B cell (primary cell): ENCODE data around the gene SLC47A2. TPM values are rescaled to one million over a fixed set of nuclear protein-coding genes. Genes with fewer than 3 reads are reported as not detected.

Experiments used
- ATAC-seq: fragments of 200-7000 bp; cut with Tn5 transposase; one replicate; pipeline ENCODE4 v1.10.0; 2021; ENCODE audit warnings: low read depth, mild to moderate bottlenecking, moderate number of reproducible peaks, moderate library complexity
- CTCF ChIA-PET: fragments of 350-600 bp; sonication (Branson Sonifier 250); formaldehyde crosslinking; loops from one replicate; lab custom pipeline; 2021; ENCODE audit warnings: antibody characterized with exemption, inconsistent platforms; lab: Charles Lee
- POLR2A ChIA-PET: fragments of 350-600 bp; sonication (Branson Sonifier 250); formaldehyde crosslinking; loops from one replicate; lab custom pipeline; 2021; ENCODE audit warnings: antibody characterized with exemption; lab: Charles Lee
- DNase-seq: peaks from one replicate; pipeline ENCODE4 v3.0.0; 2013
- H2AFZ ChIP-seq: 2 replicates; pipeline ENCODE4 v1.6.1; 2012; ENCODE audit warnings: mild to moderate bottlenecking, low read depth, low read length; ENCODE audit not compliant: insufficient read depth, poor library complexity, severe bottlenecking
- H3K27ac ChIP-seq, 2 donors: 1 replicate in 1 of 2; 2 replicates in 1 of 2; pipeline ENCODE4 v1.5.1; 2012 to 2013; ENCODE audit warnings: low read length in 2 of 2, mild to moderate bottlenecking in 2 of 2, moderate library complexity in 1 of 2
- H3K27me3 ChIP-seq, 4 experiments: fragments of 200-600 bp in 1 of 4; sonication (generic) in 1 of 4; replicated peaks in 1 of 4; 1 replicate in 2 of 4; 2 replicates in 2 of 4; pipeline versions ENCODE4 v1.6.1 to v1.7.0; 2013 to 2016; ENCODE audit warnings: low read length in 3 of 4, mild to moderate bottlenecking in 2 of 4, mixed read lengths in 1 of 4, moderate library complexity in 1 of 4; ENCODE audit not compliant: insufficient read depth in 4 of 4, control insufficient read depth in 3 of 4; ENCODE audit errors: control extremely low read depth in 1 of 4
- H3K36me3 ChIP-seq, 2 experiments: replicated peaks in 1 of 2; 1 replicate in 1 of 2; 2 replicates in 1 of 2; pipeline versions ENCODE4 v1.6.1 to v1.7.1; 2013; ENCODE audit warnings: low read length in 1 of 2; ENCODE audit not compliant: insufficient read depth in 2 of 2, control insufficient read depth in 1 of 2; ENCODE audit errors: control extremely low read depth in 1 of 2, extremely low read depth in 1 of 2
- H3K4me1 ChIP-seq, 2 donors: fragments of 200-600 bp in 1 of 2; sonication (generic) in 1 of 2; 1 replicate in 1 of 2; 2 replicates in 1 of 2; pipeline versions ENCODE4 v1.5.1 to v1.6.1; 2013 to 2017; ENCODE audit warnings: low read length in 2 of 2; ENCODE audit not compliant: control insufficient read depth in 2 of 2, insufficient read depth in 2 of 2
- H3K4me2 ChIP-seq: replicated peaks from 2 replicates; pipeline ENCODE3; 2012; ENCODE audit warnings: mild to moderate bottlenecking, low read depth, low read length; ENCODE audit not compliant: poor library complexity, severe bottlenecking
- H3K4me3 ChIP-seq, 5 experiments: fragments of 200-600 bp in 1 of 5; sonication (generic) in 1 of 5; 1 replicate in 3 of 5; 2 replicates in 2 of 5; pipeline versions ENCODE4 v1.5.1 to v1.7.0; 2011 to 2016; ENCODE audit warnings: low read length in 4 of 5, mild to moderate bottlenecking in 4 of 5, low read depth in 2 of 5, control low read depth in 1 of 5, moderate library complexity in 1 of 5; ENCODE audit not compliant: insufficient read depth in 1 of 5; ENCODE audit errors: control extremely low read depth in 1 of 5, extremely low read depth in 1 of 5
- H3K79me2 ChIP-seq: fragments of 200-600 bp; sonication (generic); one replicate; pipeline ENCODE4 v1.6.0; 2016; ENCODE audit warnings: low read length; ENCODE audit not compliant: control insufficient read depth, insufficient read depth
- H3K9ac ChIP-seq: fragments of 200-600 bp; sonication (generic); 2 replicates; pipeline ENCODE4 v1.6.1; 2017; ENCODE audit warnings: mild to moderate bottlenecking, low read length, moderate library complexity
- H3K9me3 ChIP-seq, 3 donors: one replicate each; pipeline versions ENCODE4 v1.6.1 to v1.7.1; 2013; ENCODE audit warnings: low read length in 2 of 3; ENCODE audit not compliant: control insufficient read depth in 2 of 3, insufficient read depth in 1 of 3; ENCODE audit errors: control extremely low read depth in 1 of 3
- H4K20me1 ChIP-seq: 2 replicates; pipeline ENCODE4 v1.6.0; 2012; ENCODE audit warnings: mild to moderate bottlenecking, low read length; ENCODE audit not compliant: insufficient read depth, control insufficient read depth, poor library complexity, severe bottlenecking
- H3K27ac Mint-ChIP-seq: one replicate; pipeline ENCODE4 v1.8.0; 2021; ENCODE audit warnings: mixed read lengths
- H3K27me3 Mint-ChIP-seq: one replicate; pipeline ENCODE4 v1.8.0; 2021; ENCODE audit warnings: mixed read lengths
- H3K4me1 Mint-ChIP-seq: one replicate; pipeline ENCODE4 v1.8.0; 2021; ENCODE audit warnings: mixed read lengths
- H3K4me3 Mint-ChIP-seq: one replicate; pipeline ENCODE4 v1.8.0; 2021; ENCODE audit warnings: mixed read lengths
- H3K9me3 Mint-ChIP-seq: one replicate; pipeline ENCODE4 v1.8.0; 2022; ENCODE audit warnings: mixed read lengths; ENCODE audit not compliant: insufficient read depth
- CTCF ChIP-seq: fragments of 200-600 bp; IDR thresholded peaks from one replicate; pipeline ENCODE4 v1.8.0; 2022; ENCODE audit warnings: antibody characterized with exemption, mild to moderate bottlenecking
- EZH2 ChIP-seq: IDR thresholded peaks from 2 replicates; pipeline ENCODE4 v1.6.1; 2012; ENCODE audit warnings: borderline replicate concordance, low read depth, mild to moderate bottlenecking, moderate library complexity, low read length; ENCODE audit not compliant: insufficient read depth, poor library complexity, severe bottlenecking
- WGBS: methylation state at CpG from one replicate; pipeline ENCODE4 v1.1.5; 2013; ENCODE audit warnings: missing lambda C conversion rate; ENCODE audit not compliant: insufficient coverage; 5-methylcytosine and 5-hydroxymethylcytosine counted together
- intact Hi-C: fragments of 100-400 bp; cut with micrococcal nuclease; formaldehyde crosslinking; loops from one replicate; pipeline ENCODE4 v1.10.0; 2022
- polyA plus RNA-seq: library from polyadenylated mRNA; depleted of rRNA; stranded (reverse); fragments of >200 nt; gene quantifications from 2 replicates; pipeline ENCODE4 v1.2.3, GENCODE V29; 2012
- total RNA-seq, 2 donors: library from RNA; stranded (reverse); fragments of 120-200 nt in 1 of 2; gene quantifications; 1 replicate in 1 of 2; 2 replicates in 1 of 2; pipeline versions ENCODE4 v1.2.3 to v1.2.4, GENCODE V29; 2013 to 2022

SLC47A2 gene
- total and polyA plus RNA-seq, 2 donors (not counting 1 experiment from before 2014, with no cell fraction given), result not detected

GRCh38 chr17:19712436-19713004 lies 3.9 kb downstream of the SLC47A2 start:
- TF ChIP-seq EZH2 (no peak), CTCF (no peak)
- CTCF ChIA-PET, result no interaction called here

GRCh38 chr17:19709841-19710240 lies 6.5 kb downstream of the SLC47A2 start:
- Mint-ChIP-seq H3K9me3 (no peaks in the 10 kb centered on the region), H3K27ac (no peak overlapping the region), H3K4me1 (no peaks in the 10 kb centered on the region), H3K4me3 (no peak overlapping the region), H3K27me3 (no peaks in the 10 kb centered on the region)
- Histone ChIP-seq H3K4me2 (no peak overlapping the region), H3K79me2 (no peaks in the 10 kb centered on the region), H3K9ac (no peak overlapping the region), H3K4me1 (no peaks in the 10 kb centered on the region), H3K36me3 (no peaks in the 10 kb centered on the region), H4K20me1 (no peaks in the 10 kb centered on the region), H3K4me3 (no peak overlapping the region), H3K9me3 (no peaks in the 10 kb centered on the region), H3K27me3 (no peaks in the 10 kb centered on the region), H3K27ac (no peak overlapping the region), H2AFZ (no peak overlapping the region)
- TF ChIP-seq EZH2 (no peak), CTCF (no peak)
- CTCF ChIA-PET, result no interaction called here
- intact Hi-C loops, result no loop called here
- WGBS, result 94% methylated on average over 3 of the region's 3 CpGs
- DNase-seq (no peak), ATAC-seq (no peak)
- POLR2A ChIA-PET, result no interaction called here

More at GRCh38 chr17:19712436-19713004, 3.9 kb downstream of the SLC47A2 start:
- H3K9me3 Mint-ChIP-seq, result no peaks in the 10 kb centered on the region
- Histone ChIP-seq H4K20me1 (no peaks in the 10 kb centered on the region), H3K9me3 (no peaks in the 10 kb centered on the region), H3K79me2 (no peaks in the 10 kb centered on the region), H3K27me3 (no peaks in the 10 kb centered on the region), H3K36me3 (no peaks in the 10 kb centered on the region), H2AFZ (no peak overlapping the region), H3K27ac (no peak overlapping the region), H3K4me2 (no peak overlapping the region), H3K4me3 (no peak overlapping the region), H3K4me1 (no peaks in the 10 kb centered on the region), H3K9ac (no peak overlapping the region)
- POLR2A ChIA-PET, result no interaction called here
- no peaks in the 10 kb centered on the region for H3K4me1 Mint-ChIP-seq
- no peak for ATAC-seq
- intact Hi-C loops, result no loop called here
- no peak overlapping the region for H3K4me3 Mint-ChIP-seq
- DNase-seq, result no peak
- 94% methylated on average over 6 of the region's 12 CpGs for WGBS
- no peak overlapping the region for H3K27ac Mint-ChIP-seq
- H3K27me3 Mint-ChIP-seq, result no peaks in the 10 kb centered on the region
